Fibroblast of skin of abdomen (primary cell): ENCODE data around the gene RNF212.
A peak's percentile ranks its signal among the peaks of the same experiment; 100 is the strongest.

Experiments
- DNase-seq: peaks from one replicate; pipeline ENCODE4 v3.0.0-alpha.2; 2013

The RNF212 gene

DNA sequence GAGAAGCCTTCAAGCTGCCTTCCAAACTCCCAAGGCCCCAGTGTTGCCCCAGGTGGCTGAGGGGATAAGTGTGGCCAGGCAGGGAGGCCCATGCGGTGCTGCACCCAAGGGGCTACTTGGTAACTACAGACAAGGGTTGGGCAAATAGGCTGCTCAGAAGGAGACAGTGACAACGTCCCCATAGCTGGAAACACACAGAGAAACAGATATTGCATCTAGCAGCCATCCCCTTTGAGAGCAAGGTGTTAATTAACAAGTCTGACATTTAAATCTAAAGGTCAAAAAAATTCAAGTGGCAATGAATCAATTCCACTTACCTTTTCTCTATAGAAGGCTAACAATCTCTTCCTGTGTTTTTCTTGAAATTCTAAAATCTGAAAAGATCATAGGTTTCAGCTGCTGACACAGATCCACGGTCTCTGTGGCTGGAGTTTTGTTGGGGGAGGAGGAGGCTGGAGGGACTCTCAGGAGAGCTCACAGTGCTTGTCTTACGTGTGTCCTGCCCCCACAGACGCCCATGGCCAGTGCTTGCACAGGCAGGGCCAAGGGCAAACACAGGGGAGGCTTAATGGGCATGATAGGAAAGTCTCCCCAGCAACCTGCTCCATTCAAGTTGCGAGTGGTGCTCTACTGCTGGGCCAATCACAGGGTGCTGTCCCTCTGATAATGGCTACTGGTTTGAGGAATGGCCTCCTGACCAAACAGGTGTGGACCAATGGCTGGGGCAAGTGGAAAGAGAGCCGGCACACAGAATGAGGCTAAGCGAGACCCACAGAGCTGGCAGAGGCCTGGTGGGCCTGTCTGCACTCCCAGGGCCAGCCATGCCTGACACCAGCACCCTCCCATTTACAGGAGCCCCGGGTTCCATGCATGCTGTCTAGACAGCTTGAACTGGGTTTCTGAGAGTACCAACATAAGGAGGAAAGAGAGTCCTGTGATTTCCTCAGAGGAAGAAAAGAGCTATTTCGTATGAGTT is 22.6 kb downstream of the RNF212 start:
- no peak for DNase-seq

DNA sequence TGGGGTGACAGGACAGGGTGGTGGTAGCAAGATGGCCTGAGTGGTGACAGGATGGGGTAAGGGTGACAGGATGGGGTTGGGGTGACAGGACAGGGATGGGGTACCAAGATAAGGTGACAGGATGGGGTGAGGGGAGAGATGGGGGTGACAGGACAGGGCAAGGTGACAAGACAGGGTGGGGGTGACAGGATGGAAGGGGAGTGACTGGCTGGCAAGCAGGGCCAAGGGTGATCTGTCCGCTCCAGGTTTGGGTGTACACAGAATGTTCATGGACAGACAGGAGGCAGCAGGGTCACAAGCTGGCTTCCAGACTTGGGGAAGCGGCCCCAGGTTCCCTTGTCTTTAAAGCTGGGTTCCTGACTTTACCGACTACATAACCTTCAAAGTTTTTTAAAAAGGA is 23.3 kb downstream of the RNF212 start:
- DNase-seq = no peak

DNA sequence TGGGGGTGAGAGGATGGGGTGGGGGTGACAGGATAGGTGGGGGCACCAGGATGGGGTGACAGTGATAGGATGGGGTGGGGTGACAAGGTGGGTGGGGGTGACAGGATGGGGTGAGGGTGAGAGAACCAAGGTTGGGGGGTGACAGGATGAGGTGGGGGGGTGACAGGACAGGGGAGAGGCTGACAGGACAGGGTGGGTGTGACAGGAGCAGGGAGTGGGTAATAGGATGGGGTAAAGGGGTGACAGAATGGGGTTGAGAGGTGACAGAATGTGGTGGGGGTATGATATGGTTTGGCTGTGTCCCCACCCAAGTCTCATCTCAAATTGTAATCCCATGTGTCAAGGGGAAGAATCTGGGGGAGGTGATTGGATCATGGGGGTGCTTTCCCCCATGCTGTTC is 26.0 kb downstream of the RNF212 start:
- no peak for DNase-seq

DNA sequence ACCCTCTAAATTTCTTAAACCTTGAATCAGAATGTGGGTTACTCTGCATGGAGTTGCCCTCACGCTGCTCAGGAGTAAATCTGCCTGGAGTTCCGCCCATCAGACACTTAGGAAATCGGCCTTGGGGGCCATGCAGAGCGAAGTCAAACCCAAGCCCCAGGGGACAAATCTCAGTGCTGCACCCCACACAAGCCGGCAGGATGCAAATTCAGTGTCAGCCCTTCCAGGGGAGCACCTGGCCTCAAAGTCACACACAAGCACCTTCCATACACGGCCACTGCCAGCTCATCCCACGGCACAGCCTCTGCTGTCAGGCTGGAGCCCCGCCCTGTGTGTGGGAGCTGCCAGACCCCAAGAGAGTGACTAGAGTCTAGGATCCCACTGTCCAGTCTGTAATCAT is 27.4 kb downstream of the RNF212 start:
- no peak for DNase-seq

DNA sequence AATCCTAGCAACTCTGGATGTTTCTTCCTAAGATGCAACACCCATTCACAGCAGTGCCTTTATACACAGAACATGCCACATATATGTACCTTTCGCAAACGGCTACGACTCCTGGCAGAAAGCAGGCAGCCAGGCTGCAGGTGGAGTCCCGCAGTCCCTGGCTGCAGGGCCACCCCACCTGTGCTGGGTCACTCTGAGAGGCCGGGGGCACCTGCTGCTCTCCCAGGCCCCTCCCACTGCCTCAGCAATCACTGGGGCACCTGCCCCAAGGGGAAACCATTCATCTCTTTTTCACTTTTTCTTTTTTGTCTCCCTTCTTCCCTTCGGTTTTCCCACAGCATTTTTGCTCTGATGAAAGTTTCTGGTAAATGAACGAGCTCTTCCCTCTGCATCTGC is 28.0 kb downstream of the RNF212 start:
- DNase-seq = no peak

DNA sequence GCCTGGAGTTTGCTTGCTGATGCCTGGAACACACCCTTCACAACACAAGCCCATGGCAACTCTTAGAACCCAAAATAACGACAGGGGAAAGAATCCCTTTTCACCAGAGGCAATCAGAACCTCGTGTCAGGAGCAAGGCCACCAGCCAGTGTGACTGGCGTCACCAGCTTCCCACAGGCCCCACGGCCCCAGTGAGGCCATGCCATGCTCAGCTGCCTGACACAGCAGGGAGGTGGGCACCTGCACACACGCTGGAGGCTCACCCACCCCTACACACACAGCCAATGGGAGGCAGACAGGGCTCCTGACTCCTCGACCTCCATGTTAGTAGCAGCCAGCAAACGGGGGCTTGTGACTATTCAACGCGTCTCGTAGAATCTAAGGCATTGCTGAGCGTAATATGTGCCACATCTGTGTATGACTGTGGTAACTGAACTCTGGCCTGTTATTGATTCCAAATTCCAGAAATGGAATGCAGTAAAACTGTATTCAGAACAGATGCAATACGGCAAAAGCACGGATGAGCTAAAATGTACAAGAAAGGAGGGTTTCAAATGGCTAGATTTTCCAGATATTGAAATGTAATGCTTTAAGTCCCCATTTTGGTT is 28.5 kb downstream of the RNF212 start:
- DNase-seq = no peak

DNA sequence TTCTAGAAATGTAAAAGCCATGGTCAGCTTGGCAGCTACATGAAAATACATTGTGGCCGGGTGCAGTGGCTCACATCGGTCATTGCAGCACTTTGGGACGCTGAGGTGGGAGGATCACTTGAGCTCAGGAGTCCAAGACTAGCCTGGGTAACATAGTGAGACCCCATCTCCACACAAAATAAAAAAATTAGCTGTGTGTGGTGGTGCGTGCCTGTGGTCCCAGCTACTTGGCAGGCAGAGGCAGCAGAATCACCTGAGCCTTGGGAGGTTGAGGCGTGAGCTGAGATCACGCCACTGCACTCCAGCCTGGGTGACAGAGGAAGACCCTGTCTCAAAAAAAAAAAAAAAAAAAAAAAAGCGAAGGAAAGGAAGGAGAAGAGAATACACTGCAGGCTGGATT is 29.0 kb downstream of the RNF212 start:
- no peak for DNase-seq

DNA sequence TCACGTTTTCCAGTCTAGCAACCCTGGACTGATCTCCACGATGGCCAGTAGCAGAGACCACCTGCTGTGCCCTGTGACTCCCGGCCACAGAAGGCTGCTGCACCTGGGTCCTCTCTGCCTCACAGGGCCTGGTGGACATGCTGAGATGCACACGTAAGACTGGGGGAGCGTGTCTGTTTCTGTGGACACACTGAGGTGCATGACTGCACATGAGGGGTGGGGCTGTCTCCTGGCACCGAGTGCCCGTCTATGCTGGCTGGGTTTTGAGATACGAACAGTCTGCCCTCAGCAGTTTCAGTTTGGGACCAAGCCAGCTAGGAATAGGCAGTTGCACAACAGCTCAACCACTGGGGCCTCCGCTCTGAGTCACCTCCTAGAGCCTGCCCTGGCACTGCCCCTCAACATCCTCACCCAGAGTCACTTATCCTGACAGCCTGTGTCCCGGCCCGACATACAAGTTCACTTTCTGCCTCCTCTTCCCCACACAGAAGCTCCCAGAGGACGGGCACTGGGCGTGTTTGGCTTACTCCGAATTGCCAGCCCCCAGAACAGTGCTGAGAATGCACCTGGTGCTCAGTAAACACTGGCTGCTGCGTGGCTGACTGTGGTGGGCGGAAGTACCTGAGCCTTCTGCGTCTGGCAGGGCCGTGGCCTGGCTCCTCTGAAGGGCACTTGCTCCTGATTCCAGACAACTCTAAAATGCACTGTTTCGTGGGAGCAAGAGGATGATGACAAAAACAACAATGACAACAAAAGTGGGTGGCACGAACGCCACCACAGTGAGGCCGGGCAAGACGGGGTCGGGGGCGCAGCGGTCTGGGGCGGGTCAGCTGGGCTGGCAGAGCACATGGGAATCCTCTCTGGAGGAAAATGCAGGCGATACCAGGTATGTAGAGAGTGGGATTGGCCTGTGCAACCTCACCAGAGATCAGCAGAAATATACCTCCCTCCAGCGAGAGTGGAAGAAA is 30.9 kb downstream of the RNF212 start:
- DNase-seq = peak; percentile 37

DNA sequence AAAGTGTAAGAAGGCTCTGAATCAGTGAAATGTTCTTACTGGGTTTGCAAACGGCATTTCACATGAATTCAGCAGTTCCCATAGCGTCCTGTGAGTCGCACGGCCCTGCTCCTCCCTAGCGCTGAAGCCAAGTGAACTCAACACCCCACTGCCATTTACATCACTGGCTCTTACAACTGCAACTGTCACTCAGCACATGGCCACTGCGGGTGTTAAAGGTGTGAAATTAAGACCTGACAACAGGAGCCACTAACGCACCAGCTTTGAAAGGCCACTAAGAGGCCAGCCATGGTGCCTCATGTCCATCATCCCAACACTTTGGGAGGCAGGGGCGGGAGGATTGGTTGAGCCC is 31.7 kb downstream of the RNF212 start:
- DNase-seq = no peak

DNA sequence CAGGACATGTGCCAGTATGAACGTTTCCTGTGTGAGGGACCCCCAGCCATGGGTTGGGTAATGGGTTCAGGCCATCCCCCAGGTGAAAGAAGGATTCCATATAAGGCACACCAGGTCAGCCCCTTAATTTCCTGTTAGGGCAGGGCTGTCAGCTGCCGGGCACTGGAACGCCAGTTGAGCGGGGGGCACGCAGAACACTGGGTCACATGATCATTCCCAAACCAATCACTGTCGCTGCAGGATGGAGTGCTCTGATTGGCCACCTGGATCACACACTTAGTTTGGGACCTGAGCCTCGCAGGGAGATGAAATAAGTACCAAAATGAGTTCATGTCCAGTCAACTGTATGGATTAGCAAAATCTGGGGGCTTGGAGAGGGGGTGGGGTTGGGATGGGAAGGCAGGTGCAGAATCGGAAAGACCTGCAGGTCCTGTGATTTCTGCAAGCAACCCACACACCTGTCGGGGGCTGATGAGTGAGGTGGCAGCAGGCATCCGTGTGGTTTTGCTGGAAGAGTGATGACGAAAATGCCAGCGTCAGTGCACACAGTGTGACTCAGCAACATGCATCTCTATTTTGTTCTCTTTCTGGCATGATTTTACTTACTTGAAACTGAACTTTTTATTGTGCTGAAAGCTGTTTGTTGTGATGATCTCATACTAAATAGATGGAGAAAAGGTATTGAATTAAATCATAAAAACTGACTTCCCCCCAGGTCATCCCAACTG is 32.2 kb downstream of the RNF212 start:
- DNase-seq = no peak

DNA sequence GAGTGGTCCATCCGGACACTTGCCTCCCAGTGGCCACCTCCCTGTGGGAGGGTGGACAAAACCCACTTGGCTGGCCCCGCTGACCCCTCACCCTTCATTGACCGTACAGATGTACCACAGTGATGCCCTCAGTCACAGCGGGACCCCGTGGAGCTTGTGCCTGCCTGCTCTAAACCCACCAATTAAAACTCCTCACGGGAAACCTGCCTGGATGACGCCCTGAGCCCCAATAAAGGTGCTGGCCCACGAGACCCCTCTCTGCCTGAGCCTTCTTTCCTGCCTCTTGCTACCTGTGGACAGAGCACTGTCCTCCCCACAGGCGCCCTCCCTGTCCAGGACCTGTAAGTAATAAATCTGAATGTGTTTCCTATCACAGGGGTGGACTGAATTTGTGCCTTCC is 32.9 kb downstream of the RNF212 start:
- no peak for DNase-seq

DNA sequence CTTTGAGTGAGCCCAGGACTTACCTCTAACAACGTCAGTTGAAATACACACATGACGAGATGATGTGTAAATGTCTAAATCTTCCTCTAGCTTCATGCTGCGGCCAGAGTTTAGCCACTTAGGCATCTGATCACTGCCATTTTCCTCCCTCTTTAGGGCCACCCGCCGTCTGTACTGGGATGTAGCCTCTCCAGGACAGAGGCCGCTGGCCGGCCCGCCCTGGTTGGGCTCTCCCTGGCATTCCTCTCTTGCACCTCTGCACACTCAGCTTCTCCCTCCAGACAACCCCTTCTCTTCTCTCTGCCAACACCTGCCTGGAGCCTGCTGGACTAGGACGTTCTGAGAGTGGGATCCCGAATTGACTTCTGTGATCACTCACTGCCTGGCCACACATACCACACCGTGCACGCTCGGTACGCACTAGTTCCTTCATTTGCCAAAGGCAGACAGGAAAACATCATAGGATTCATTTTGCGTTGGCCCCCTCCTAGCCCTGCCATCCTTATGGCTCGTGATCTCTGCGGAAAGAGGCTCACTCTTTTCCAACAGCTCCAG is 33.6 kb downstream of the RNF212 start:
- DNase-seq = no peak

DNA sequence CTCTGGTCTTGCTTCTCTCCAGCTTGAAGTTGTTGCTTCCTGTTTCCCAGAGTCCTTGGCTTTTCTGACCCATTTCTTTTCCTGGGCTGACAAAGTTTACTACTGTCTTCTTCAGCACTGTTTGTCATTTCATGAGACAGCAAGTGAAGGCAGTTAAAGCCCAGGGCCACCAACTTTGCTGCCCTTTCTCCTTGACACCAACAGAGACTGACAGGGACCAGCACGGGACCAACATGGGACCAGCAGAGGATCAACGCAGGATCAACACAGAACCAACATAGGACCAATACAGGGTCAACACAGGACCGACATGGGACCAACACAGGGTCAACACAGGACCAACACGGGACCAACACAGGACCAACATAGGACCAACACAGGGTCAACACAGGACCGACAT is 34.9 kb downstream of the RNF212 start:
- no peak for DNase-seq

DNA sequence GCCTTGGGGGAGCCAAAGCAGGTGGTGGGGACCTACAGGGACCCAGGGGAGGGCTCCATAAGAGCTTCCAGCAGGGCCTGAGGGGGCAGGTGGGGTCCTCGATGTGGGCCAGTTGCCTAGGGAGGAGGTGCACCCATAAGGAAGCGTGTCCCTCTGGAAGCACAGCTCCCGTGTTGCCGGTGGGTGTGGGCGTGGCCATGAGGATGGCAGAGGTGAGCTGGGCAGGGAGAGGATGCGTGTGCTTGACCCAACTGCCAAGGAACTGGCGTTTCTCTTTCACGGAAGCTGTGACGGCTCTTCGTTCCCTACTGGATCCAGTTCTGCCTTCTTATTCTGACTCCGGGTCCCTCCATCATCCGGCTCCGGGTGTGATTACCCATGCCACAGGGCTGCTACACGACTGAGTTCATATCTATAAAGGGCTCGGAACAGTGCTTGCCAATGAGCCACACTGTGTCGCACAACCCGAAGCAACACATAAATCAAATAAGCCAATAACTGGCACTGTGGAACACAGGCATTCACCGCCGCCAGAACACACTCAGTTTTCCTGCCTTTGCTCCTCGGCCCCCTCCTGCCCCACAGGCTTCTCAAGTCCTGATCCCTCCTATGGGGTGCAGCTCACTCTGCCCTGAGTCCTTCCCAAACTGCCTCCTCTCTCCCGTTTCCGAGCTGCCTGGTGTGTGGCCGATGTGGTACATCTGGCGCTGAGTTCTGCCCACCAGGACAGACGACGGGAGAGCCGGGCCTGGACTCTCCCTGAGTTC is 35.5 kb downstream of the RNF212 start:
- DNase-seq = no peak

DNA sequence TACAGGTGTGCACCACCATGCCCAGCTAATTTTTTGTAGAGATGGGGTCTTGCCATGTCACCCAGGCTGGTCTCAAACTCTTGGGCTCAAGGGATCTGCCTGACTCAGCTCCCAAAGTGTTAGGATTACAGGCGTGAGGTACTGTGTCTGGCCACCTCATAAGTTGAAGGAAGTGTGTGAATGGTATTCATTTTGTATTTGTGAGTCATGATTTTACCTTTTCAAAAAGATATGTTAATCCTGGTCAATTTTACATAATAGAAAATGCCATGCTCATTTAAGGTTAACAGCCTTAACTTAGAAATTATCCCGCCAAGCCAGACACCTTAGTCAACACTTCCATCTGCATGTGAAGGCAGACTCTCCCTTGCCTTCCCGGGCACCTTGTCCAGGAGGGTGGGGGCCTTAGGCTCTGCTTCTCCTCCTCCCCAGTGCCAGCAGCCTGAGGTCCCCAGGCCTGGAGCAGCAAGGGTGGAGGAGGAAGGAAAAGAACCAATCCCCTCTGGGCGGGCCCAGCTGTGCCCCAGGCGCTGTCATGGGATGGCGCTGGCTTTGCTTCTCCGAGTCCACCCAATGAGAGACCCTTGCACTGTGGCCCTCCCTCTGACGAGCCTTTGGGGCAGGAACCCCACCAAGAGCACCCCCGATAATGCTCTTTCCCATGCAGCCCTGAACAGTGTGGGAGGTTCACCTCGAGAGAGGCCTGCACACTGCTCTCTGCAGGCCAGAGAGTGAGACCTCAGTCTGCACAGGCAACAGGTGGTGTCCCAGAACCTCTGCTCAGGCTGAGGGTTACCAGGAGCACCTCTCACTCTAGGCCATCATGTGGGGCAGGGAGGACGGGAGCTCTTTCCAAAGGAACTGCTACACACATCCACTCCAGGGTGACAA is 37.3 kb downstream of the RNF212 start:
- DNase-seq = no peak

DNA sequence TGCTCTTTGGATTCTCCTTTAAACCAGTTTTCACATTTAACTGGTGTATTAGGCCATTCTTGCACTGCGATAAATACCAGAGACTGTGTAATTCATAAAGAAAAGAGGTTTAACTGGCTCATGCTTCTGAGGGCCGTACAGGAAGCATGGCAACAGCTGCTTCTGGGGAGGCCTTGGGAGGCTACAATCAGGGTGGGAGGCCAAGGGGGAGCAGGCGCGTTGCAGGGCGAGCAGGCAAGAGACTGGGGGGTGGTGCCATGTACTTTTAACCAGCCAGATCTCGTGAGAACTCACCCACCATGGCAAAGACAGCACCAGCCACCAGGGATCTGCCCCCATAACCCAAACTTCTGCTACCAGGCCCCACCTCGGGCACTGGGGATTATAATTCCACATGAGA is 38.1 kb downstream of the RNF212 start:
- DNase-seq = no peak

DNA sequence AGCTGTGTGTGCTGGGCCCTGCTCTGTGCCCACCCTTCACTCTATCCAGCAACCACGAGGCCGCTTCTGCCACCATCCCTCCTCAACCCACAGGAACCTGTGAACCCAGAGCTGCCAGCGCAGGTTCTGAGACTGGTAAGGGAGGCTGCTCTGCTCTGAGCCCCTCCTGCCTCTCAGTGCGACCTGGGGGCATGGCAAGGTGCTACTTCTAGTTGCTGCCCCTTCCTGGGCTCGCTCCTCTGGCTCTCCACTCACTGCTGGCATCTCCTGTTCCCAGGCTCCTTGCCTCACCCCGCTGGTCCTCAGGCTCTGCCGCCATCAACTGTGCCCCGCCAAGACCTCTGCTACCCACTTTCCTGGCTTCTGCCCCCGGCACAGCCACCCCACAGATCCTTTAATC is 39.3 kb downstream of the RNF212 start:
- DNase-seq = no peak

DNA sequence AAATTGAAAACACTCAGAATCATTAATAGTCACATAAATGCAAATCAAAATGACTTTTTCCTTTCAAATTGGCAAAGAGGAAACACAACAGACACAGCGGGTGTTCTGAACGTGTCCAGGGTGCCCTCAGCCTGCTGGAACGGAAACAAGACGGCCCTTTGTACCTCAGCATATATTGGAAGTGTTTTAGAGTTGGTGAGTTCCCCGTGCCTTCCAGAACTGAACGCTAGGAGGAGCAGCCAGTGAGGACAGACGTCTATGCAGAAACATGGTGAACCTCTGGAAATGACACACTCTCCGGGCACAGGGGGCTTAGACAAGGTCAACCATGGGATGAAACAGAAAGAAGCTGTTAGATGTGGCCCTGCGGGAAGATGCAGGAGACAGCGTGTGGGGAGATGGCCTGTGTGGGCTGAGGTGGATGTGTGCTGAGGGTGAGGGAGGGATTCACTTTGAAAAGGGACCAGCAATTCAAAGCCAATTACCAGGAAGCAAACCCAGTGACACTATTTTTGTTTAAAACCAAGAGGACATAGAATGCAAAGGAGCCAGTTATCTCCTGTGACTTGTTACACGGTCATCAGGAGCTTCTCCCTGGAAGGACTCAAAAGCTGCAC is 40.4 kb downstream of the RNF212 start:
- peak; percentile 44 for DNase-seq

DNA sequence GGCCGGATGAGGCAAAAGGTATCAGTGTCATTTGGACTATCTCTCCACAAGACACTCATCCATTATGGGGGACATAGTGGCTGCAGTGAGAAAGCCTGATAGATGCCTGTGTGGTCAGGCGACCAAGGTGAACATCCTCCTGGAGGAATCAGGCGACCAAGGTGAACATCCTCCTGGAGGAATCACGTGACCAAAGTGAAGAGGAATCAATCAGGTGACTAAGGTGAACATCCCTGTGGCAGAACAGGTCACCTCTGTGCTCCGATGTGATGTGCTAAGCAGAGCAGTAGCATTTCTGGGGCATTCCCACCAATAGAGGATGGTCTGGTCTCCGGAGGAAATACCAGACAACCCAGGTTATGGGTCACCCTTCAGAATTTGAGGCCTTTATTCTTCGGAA is 44.0 kb downstream of the RNF212 start:
- no peak for DNase-seq

DNA sequence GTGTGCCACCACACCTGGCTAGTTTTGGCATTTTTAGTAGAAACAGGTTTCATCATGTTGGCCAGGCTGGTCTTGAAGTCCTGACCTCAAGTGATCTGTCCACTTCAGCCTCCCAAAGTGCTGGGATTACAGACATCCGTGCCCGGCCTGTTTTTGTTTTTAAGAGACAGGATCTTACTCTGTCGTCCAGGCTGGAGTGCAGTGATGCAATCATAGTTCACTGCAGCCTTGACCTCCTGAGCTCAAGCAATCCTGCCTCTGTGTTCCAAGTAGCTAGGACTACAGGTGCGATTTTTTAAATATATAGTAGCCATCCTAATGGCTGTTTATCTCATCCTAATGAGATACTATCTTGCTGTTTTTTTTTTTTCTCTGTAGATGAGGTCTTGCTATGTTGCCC is 47.6 kb downstream of the RNF212 start:
- no peak for DNase-seq
